Measurements from ENCODE around the gene SMIM12. TPM values are rescaled to one million over a fixed set of nuclear protein-coding genes. Genes with fewer than 3 reads are reported as not detected.

The SMIM12 gene
- total RNA-seq, 4 donors from 2014 or later = 23.3 to 25.3 (median 24.1) TPM

DNA sequence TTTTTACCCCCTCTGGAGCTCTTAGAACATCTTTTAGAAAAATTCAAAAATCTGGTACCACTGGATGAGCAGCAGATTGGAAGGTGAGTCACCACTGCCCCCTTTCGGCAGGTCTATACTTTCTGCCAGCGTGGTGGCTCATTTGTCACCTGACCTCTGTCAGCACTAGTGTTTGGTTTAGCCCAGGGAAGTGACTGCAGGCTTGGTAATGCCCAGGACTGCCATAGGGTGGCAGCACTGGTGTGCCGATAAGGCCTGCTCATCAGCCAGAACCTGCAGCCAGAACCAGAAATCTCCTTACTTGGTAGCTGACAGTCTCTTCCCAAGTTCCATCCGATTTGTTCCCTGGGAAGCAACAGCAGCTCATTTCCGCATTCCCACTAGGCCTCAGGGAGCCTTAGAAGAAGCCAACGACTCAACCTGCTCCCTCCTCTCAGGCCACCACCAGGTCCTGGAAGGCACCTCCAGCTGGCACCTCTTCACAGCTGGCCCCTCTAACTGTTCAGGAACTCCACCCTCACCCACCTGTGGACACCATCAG is 6.8 kb downstream of the SMIM12 start:
- TF ChIP-seq, protein P1, sequence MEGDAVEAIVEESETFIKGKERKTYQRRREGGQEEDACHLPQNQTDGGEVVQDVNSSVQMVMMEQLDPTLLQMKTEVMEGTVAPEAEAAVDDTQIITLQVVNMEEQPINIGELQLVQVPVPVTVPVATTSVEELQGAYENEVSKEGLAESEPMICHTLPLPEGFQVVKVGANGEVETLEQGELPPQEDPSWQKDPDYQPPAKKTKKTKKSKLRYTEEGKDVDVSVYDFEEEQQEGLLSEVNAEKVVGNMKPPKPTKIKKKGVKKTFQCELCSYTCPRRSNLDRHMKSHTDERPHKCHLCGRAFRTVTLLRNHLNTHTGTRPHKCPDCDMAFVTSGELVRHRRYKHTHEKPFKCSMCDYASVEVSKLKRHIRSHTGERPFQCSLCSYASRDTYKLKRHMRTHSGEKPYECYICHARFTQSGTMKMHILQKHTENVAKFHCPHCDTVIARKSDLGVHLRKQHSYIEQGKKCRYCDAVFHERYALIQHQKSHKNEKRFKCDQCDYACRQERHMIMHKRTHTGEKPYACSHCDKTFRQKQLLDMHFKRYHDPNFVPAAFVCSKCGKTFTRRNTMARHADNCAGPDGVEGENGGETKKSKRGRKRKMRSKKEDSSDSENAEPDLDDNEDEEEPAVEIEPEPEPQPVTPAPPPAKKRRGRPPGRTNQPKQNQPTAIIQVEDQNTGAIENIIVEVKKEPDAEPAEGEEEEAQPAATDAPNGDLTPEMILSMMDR (IDR thresholded peaks at IDR 0.05; ENCODE audit: low read depth) = no peak

DNA sequence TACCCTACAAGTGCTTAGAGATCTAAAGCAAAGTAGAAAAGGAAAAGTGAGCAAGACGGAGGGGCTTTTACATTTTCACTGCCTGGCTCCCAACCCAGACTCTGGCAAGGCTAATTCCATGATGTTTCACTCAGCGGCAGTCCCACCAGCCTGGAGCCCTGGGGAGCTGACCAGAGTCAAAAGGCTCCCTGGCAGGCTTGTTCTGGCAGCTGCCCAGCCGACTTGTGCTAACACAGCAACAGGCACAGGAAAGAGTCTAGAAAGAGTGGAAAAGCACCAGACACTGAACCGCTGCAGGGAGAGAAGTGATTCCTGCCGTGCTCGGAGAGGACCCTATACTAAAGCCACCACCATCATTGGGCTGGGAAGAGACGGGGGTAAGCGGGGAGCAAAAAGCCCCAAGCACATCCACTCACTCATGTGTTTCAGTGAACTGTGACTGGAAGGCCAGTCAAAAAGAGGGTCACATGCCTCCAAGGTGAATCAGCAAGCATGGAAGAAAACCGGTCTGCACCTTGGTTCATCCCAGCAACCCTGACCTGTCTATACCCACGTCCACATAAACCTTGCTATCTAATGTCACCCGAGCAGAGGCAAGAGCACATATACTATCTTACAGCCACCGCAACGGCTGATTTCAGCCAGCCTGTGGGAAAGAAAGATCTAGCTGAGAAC is 8.0 kb downstream of the SMIM12 start:
- TF ChIP-seq, protein P1 (IDR thresholded peaks at IDR 0.05; ENCODE audit: low read depth) = no peak

DNA sequence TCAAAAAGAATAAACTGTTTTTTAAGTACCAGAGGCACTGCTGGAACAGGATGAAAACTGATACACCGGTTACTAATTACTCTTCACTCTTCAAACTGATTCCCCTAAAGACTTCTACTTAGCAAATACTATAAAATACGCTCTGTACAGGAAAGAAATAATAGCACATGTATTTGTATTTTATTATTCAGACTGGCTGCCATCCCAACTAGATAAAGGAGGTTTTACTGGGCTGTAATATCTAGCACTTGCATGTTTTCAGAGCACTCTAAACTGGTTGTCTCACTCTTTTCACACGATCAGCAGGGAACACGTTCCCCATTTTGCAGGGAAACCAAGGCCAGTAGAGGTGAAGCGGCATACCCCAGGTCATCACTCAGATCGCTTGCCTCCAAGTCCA is 9.2 kb downstream of the SMIM12 start:
- TF ChIP-seq, protein P1 (IDR thresholded peaks at IDR 0.05; ENCODE audit: low read depth) = no peak

DNA sequence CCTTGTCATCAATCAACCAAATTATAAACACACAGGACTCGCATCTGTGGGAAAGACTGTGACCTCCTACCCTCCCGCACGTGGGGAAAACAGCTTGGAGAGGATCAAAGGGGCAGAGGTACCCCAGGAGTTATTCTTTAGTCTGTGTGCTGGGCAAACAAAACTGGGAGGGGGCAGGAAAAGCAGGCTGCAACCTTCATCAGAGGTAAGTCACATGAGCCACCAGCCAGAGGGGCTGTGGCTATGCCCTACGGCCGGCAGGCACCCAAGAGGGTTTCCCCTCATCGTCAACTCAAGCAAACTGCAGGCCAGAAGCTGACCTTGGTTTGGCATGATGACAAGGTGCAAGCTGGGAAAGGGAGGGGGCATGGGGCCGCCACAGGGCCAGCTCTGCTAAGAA is 12.5 kb downstream of the SMIM12 start:
- TF ChIP-seq, protein P1 (IDR thresholded peaks at IDR 0.05; ENCODE audit: low read depth) = no peak

DNA sequence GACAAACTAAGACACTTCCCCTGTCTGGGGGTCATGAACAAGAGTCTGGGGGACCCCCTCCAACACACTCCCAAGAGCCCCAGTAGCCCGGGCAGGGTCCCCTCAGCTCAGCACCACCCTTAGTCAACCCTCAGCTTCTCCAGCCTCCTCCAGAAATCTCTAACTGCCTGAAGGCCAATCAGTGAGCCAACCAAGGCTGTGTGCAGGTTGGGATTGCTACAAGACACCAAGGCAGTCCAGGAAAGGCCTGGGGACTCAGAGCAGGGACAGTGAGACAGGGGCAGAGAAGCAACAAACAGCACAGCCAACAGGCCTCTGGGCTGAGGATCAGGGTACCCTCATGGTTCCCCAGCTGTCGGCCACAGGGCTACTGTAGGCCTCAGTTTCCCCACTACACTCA is 13.3 kb downstream of the SMIM12 start:
- TF ChIP-seq, protein P1 (IDR thresholded peaks at IDR 0.05; ENCODE audit: low read depth) = no peak

DNA sequence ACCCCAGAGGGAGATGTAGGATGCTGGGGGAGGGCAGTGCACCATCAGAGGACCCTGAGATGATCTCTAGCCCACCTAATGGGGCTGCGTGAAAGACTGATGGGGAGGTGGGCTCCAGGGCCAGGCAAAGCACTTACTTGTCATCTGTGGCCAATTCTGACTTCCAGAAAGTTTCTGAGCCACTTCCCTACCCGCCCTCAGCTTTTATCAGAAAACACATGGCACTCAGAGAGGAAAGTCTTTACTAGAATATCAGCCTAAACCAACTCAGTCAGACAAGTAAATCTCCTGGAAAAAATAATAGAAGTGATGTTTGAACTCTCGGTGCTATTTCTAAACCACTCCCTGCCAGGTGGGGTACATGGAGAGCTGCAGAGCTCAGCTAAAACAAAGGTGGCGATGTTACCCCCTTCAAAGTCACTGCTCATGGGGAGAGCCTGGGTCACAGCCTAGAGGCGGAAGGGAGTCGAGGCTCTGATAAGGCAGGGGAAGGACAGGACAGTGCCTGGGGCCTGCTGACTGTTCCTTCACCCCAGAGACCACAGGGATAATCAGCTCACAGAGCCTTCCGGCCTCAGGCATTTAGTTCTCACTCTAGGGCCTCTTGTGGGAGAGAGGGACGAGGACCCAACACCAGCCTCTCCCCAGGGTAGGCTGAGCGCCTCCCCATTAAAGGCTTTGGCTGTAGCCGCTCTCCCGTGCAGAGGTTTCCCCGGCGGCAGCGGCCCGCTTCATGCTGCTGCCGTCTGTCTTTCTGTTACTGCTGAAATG is 14.2 kb downstream of the SMIM12 start:
- TF ChIP-seq, protein P1 (IDR thresholded peaks at IDR 0.05; ENCODE audit: low read depth) = no peak

DNA sequence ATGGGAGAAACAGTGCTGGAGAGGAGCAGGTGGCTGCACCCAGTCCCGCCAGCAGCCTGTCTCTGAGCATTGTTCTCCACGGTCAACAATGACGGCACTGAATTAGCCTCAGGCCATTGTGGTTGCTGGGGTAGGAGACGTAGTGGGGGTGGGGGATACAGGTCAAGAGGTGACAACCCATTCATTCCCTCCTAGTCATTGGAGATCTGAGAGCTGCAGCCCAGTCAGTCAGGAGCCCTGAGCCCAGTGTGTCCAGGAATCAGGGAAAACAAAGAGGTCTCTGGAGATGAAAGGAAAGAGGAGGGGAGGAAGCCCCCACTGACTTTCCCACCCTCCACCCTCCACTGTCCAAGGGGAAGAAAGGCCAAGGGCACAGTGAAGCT is 15.3 kb downstream of the SMIM12 start:
- TF ChIP-seq, protein P1 (IDR thresholded peaks at IDR 0.05; ENCODE audit: low read depth) = no peak

Data from subcutaneous adipose tissue (tissue), 4 donors.